GM10248 (cell line): ENCODE data around the gene EP400.

Experiments
- CTCF ChIA-PET: fragments of 300-600 bp; sonication (Branson Sonifier 250); formaldehyde crosslinking; extraction: SDS; loops from one replicate; lab custom pipeline; 2021; ENCODE audit warnings: antibody characterized with exemption; lab: Yijun Ruan, JAX
- POLR2A ChIA-PET: fragments of 350-650 bp; sonication (Branson Sonifier 250); formaldehyde crosslinking; extraction: SDS; loops from one replicate; lab custom pipeline; 2020; ENCODE audit warnings: antibody characterized with exemption; lab: Yijun Ruan, JAX
- DNase-seq: peaks from one replicate; pipeline ENCODE4 v3.0.0; 2012; ENCODE audit errors: extremely low spot score
- CTCF ChIP-seq: IDR thresholded peaks from 2 replicates; pipeline ENCODE4 v1.5.1; 2012; ENCODE audit warnings: mild to moderate bottlenecking, low read depth; ENCODE audit errors: extremely low read depth, missing control alignments, control extremely low read depth

The EP400 gene

GRCh38 chr12:132061197-132061596 lies 111.5 kb downstream of the EP400 start:
- no peak for DNase-seq
- TF ChIP-seq CTCF = no peak
- CTCF ChIA-PET = interaction anchor here (1.1 kb wide), 1 partner anchor 12 kb away, joined by 3 read pairs; no protein-coding TSS in a partner anchor
- POLR2A ChIA-PET = no interaction called here

- CTCF ChIA-PET = no interaction called here
- DNase-seq = no peak
- no peak for TF ChIP-seq CTCF
- POLR2A ChIA-PET = no interaction called here
Observed at GRCh38 chr12:132061641-132062430, 112.1 kb downstream of the EP400 start.

GRCh38 chr12:132062481-132062880 lies 112.7 kb downstream of the EP400 start:
- POLR2A ChIA-PET = no interaction called here
- no peak for TF ChIP-seq CTCF
- CTCF ChIA-PET = no interaction called here
- DNase-seq = no peak

GRCh38 chr12:132063491-132063890 lies 113.7 kb downstream of the EP400 start:
- ChIA-PET CTCF (no interaction called here), POLR2A (no interaction called here)
- no peak for DNase-seq
- TF ChIP-seq CTCF = no peak

GRCh38 chr12:132064631-132065030 lies 114.9 kb downstream of the EP400 start:
- CTCF ChIA-PET = interaction anchor here (1.5 kb wide), 1 partner anchor 14 kb away, joined by 4 read pairs; no protein-coding TSS in a partner anchor
- no peak for TF ChIP-seq CTCF
- no peak for DNase-seq
- POLR2A ChIA-PET = interaction anchor here (0.6 kb wide), 1 partner anchor 30 kb away, joined by 3 read pairs; no protein-coding TSS in a partner anchor

GRCh38 chr12:132065203-132065602 lies 115.5 kb downstream of the EP400 start:
- no peak for DNase-seq
- CTCF ChIA-PET = interaction anchor here (1.5 to 2.3 kb wide), 2 partner anchors 9 to 15 kb away, joined by 4 to 6 read pairs; no protein-coding TSS in a partner anchor
- POLR2A ChIA-PET = interaction anchor here (0.6 kb wide), 1 partner anchor 29 kb away, joined by 3 read pairs; no protein-coding TSS in a partner anchor
- TF ChIP-seq CTCF = no peak
